Measurements from ENCODE around the gene TPD52L2.
"Not testable (repeated sequence)": the region's sequence is repeated elsewhere in the genome, so short reads cannot be mapped to it uniquely, and the experiment has no call there.

The TPD52L2 gene

DNA sequence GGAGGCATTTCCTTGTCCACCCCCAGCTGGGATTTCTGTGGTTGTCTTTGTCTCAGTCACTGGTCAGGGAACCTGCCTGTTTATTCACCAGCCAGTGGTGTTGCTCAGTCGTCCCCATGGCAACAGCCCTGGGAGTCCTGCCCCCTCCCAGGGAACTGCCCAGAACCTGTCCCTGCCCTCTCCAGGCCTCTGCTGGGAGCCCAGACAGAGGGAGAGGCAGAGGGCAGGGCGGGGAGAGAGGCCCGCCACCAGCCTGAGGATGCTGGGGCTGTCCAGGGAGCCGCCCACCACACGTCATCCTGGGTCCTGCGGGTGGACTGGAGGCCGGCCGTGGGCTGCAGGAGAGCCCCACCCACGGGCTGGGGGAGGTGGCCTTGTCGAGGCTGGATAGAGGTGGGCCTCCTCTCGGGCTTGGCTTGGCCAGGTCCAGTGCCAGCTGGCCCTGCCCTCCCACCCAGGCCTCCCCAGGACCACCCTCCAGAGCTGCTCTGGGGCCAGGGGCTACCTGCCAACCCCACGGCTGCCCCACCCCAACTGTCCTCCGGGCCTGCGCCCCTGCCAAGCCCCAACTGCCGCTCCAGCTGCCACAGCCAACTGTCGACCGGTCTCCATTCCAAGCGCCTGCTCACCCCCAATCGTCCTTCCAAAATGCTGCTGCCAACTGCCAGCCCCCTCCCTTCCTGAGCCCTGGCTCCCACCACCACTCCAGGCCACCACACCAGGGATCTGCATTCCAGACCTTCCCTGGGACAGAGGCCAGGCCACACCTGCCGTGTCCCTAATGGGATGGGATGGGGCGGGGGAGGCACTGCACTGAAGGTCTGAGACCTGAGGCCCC lies 29.8 kb upstream of the TPD52L2 start:
- in situ Hi-C loops (cut with MboI; ENCODE audit: low sequenced_read_pairs) = no loop called here

DNA sequence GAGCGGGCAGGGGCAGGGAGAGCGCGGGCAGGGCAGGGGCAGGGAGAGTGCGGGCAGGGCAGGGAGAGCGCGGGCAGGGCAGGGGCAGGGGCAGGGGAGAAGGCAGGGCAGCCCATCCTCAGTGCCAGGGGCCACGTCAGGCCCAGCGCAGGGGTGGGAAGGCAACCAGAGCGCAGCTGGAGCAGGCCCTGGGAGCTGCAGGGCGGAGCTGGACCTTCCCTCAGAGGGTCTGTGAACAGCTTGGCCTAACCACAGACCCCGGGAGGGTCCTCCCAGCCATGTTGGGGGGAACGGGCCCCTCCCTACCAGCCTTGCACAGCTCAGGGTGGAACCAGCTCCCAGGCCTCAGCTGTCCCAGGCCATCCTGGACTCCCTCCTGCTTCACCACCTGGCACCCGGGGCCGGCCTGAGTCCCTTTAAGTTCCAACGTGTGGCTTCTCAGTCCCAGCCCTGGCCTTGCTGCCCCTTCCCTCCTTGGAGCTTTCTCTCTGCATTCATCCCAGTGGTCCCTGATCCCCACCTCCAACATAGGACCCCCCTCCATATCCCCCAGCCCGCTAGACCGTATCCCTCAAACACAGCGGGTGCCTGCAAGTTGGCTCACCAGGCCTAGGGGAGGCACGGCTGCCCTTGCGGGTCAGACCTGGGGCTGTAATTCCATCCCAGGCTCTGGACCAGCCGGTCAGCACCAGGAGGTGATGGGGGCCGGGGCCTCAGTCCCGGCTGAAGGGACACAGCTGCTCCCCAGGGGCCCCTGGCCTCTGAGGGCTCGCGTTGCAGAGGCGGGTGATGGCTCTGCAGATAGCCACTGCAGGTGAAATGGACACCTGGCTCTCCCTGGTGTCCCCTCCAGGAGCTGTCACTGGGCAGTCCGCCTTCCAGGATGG lies 28.4 kb upstream of the TPD52L2 start:
- in situ Hi-C loops (cut with MboI; ENCODE audit: low sequenced_read_pairs) = no loop called here

DNA sequence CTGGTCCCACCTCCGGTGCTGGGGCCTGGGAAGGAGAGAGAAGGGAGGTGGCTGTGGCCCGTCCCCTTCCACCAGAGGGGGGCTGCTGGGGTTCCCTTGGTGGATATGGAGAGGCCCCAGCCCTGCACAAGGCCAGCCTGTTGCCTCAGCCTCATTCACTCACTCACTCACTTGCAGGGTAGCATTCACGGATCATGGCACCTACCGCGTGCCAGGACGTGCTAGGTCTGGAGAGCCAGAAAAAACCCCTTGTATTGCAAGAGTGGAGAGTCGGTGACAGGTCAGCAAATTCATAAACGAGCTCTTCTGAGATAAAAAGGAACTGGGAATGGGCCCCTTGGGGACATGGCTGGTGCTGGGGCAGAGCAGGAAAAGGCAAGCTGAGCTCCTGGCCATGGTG lies 27.6 kb upstream of the TPD52L2 start:
- in situ Hi-C loops (cut with MboI; ENCODE audit: low sequenced_read_pairs) = no loop called here

DNA sequence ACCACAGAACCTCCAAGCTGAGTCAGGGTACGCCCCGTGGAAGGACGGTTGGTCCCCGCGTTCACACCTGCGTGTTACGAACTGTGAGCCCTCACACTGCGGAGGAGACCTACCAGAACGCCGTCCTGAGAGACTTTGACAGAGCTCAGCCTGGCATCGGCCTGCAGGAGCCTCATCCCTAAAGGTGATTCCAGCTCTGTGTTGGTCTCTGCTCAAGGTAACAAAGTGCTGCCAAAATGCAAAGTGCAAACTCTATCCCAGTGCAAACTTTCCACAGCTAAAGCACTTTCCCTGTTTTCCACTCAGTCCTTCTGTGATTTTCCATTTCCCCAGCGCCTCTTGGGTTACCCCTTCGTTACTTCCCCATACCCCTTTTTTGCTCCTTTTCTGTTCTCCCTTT lies 25.4 kb upstream of the TPD52L2 start:
- in situ Hi-C loops (cut with MboI; ENCODE audit: low sequenced_read_pairs) = no loop called here

GRCh38 chr20:63840405-63840828 lies 24.7 kb upstream of the TPD52L2 start:
- in situ Hi-C loops (cut with MboI; ENCODE audit: low sequenced_read_pairs) = no loop called here

DNA sequence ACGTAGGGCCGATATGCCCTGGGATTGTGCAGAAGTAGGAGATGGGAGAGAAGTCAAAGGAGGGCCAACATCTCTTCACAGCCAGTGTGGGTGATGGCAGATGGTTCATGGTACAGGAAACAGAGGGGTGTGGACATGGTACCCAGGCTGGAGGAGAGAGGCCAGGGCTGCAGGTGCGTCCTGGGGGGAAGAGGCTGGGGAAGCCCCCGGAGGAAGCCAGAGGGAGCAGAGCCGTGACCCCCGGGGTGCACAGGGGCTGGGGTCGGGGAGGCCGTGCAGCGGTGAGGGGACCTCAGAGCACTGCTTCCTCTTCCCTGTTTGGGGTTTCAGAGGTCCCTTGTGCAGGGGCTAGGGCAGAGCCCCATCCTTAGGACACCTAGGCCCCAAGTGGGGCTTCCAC lies 22.8 kb upstream of the TPD52L2 start:
- in situ Hi-C loops (cut with MboI; ENCODE audit: low sequenced_read_pairs) = no loop called here

- in situ Hi-C loops (cut with MboI; ENCODE audit: low sequenced_read_pairs) = no loop called here
Measured at GRCh38 chr20:63843222-63843621, 21.8 kb upstream of the TPD52L2 start.

DNA sequence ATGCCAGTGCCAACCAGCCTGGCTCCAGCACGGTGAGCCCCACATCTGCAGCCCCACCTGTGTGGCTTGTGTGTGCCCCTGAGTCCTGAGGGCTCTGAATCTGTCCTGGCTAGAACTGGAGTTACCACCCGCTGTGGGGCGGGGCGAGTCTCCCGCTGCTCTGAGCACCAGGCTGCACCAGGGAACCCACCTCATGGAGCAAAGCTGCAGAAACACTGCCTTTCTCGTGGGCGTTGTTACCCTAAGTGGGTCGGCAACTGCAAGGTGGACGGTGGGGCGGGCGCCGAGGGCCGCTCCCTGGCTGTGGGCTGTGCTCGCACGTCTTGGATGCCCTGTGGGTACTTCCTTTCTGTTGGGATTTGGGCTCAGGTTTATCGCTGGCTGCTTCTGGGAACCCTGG lies 21.3 kb upstream of the TPD52L2 start:
- in situ Hi-C loops (cut with MboI; ENCODE audit: low sequenced_read_pairs) = no loop called here

DNA sequence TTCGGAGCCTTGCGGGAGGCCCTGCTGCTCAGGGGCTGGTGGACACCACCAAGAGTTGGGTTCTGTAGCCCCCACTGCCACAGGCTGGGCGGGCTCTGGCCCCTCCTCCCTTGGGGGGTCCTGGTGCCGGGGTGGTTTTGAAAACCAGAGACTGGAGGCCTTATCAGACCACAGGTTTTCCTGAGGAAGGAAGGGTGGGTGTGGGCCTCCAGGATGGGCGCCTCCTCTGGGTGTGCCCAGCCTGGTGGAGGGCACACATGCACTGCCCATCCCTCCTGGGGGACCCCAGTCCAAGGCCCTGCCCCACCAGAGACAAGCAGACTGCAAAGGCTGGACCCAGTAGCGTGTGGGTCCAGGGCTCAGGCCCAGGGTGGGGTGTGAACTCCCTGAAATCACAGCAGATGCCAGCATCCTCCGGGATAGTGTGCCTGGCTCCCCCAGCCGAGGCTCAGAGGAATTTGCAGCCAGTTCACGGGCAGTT lies 20.5 kb upstream of the TPD52L2 start:
- in situ Hi-C loops (cut with MboI; ENCODE audit: low sequenced_read_pairs) = no loop called here

DNA sequence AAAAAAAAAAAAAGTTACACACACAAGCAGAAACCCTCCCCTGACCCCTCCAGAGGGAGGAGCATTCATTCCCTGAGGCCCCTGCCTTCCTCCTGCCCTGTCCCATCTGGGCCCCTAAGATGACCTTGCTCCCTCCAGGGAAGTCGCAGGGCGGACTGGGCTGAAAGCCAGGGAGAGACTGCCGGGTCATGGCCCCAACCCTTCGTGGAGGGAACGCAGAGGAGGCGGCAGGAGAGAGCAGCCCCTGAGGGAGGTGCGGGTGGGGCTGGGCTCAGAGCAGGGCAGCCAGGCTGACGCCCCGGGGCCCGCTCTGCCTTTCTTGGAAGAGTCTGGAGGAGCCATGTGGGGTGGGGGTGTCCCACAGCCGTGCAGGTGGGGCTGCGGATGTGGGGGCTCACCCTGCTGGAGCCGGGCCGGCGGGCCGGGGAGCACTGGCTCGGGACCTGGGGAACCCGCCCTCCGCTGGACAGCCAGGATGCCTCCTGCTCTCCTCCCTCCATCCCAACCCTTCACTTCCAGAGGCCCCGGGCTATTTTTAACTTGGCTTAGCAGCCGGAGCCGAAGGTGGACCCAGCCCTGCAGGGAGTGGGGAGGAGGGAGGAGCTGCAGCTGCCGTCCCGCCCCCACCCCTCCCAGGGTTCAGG lies 18.8 kb upstream of the TPD52L2 start:
- in situ Hi-C loops (cut with MboI; ENCODE audit: low sequenced_read_pairs) = no loop called here

GRCh38 chr20:63846888-63847236 lies 18.2 kb upstream of the TPD52L2 start:
- in situ Hi-C loops (cut with MboI; ENCODE audit: low sequenced_read_pairs) = no loop called here

GRCh38 chr20:63847237-63848002 lies 17.6 kb upstream of the TPD52L2 start:
- in situ Hi-C loops (cut with MboI; ENCODE audit: low sequenced_read_pairs) = no loop called here

DNA sequence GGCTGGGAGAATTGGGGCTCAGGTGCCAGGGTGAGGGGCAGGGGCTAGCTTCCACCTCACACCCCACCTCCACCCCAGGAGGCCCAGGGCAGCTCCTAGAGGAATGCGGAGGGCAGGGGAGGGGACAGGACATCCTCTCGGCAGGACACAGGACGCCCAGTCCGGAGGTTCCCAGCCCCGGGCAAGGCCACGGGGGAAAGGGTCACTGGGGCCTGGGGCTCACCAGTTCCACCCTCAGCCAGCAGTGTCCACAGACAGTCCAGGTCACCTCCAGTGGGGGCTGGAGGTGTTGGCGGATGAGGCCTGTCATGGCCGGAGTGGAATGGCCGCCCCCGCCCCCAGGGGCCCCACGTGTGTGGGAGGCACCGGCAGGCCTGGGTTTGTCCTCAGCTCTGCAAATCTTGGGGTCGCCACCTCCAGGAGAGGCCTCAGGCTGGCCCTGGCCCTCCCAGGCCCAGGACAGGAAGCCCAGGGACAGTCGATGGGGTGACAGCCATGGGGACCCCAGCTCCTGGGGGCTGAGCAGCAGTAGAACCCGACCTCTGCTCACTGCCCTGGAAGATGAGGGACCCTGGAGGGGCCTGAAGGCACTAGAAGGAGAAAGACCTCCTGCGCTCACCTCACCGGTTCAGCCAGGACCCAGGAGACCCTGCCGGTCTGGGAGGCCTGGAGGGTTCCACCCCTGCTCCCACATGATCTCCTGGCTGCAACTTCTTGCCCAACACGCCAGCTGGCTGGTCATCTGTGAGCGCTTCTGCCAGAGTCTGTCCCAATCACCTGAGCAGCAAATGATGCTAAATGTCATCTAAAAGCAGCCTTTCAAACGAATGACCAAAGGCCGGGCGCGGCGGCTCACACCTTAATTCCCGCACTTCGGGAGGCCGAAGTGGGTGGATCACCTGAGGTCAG lies 16.8 kb upstream of the TPD52L2 start:
- in situ Hi-C loops (cut with MboI; ENCODE audit: low sequenced_read_pairs) = no loop called here

GRCh38 chr20:63850689-63851547 lies 14.2 kb upstream of the TPD52L2 start:
- in situ Hi-C loops (cut with MboI; ENCODE audit: low sequenced_read_pairs) = no loop called here

GRCh38 chr20:63851548-63851943 lies 13.5 kb upstream of the TPD52L2 start:
- in situ Hi-C loops (cut with MboI; ENCODE audit: low sequenced_read_pairs) = not testable (repeated sequence)

DNA sequence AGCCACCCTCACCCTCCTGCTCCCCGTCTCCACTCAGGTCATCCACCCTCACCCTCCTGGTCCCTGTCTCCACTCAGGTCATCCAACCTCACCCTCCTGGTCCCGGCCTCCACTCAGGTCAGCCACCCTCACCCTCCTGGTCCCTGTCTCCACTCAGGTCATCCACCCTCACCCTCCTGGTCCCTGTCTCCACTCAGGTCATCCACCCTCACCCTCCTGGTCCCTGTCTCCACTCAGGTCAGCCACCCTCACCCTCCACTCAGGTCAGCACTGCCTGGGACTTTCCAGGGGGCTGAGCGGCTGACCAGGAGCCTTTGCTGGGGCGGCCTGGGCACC lies 11.4 kb upstream of the TPD52L2 start:
- in situ Hi-C loops (cut with MboI; ENCODE audit: low sequenced_read_pairs) = not testable (repeated sequence)

DNA sequence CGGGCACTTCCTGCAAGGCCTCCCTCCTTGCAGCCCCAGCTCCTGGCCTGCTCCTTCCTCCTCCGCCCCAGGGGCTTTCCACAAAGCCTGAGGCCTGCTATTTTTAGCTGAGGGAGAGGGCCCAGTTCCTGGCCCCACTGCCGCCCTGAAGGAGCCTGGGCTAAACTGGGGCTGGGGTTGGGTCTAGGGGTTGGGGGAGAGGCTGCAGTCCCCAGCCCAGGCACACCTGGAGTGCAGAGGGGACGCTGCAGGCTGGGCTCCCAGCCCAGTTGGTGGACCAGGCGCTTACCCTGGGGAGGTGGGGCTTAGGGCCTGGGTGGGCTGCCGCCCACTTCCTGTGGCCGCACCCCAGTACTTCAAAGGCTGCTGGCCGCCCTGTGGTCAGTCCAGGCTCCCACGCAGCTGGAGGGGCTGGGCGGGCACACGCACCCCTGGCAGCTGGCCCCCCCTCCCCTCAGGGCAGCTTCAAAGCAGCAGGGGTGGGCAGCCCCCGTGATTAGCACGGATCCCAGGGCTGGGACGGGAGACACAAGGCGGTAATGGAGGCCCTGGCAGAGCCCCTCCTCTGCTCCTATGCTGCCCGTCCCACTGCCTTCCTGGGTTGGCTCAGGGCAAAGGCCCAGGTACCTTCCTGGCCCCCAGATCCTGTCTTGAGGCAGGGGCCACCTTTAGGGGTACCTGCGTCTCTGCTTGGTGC lies 10.9 kb upstream of the TPD52L2 start:
- in situ Hi-C loops (cut with MboI; ENCODE audit: low sequenced_read_pairs) = no loop called here

DNA sequence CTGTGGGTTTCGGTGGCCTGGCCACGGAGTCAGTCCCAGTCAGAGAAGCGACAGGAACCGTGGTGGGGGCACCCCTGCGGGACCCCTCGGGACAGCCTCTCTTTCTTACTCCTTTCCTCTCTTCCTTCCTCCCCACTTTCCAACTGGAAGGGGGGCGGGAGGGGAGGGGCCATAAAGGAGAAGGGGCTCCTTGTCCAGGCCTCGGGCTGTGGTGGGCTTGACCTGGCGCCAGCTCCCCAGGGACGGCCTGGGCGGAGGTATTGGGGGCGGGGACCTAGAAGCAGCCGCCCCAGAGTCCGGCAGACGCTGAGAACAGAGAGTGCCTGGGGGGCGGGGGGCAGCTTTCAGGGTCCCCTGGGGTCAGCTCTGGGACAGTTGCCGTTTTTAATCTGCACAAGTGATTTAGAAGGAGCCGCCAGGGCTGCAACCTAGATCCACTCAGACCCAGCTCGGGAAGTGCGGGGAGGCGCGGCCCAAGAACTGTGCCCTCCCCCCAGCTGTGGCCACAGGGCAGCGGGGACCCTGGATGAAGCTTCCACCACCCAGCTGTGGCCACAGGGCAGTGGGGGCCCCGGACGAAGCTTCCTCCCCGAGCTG lies 10.2 kb upstream of the TPD52L2 start:
- in situ Hi-C loops (cut with MboI; ENCODE audit: low sequenced_read_pairs) = no loop called here
